Inflammatory macrophage (primary cell): ENCODE results near the gene ELN.
"Not testable (repeated sequence)": the region's sequence is repeated elsewhere in the genome, so short reads cannot be mapped to it uniquely, and the experiment has no call there.

Experiments used
- DNase-seq, 2 donors: peaks; one replicate each; pipeline ENCODE4 v3.0.0-alpha.2; 2020 to 2022

ELN gene

DNA sequence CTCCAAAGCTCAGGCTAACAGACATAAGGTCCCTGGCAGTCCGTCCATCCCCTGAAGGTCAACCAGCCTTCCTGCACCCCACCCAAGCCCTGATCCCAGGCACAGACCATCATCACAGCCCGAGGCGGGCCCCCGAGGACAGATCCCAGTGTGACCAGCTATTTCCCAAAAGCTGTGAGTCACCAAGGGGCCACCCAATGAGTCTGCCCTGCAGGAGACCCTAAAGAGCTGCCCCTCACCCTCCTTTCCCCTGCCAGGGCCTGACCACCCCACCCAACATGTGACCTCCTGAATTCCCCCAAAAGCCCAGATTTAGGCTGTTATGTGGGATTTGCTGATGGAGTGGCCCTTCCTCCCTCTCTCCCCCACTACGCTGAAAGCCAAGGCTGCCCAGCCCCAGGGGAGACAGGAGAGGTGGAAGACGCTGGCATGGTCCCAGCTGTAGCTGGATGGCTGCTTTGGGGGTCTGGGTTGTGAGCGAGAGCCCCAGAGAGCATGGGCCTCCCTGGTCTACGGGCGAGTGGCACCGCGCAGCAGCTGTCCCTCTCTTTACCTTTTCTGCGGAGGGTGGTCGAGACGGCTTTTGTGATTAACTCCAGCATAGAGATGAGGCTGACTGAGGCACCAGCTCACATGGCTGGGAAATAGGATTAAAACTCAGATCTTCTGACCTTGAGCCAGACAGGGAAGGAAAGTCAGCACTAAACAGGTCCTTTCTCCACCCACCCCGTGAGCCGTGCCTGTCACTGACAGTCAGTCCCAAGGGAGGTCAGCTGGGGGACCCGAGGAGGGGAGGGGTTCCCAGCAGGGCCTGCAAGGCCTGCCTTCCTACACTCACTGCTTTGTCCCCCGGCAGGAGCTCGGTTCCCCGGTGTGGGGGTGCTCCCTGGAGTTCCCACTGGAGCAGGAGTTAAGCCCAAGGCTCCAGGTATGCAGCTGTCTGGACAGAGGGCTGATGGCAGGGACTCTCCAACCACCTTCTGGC is 16.7 kb downstream of the ELN start:
- DNase-seq: no peak

- DNase-seq: not testable (repeated sequence)
Measured at GRCh38 chr7:74046581-74046980, 18.6 kb downstream of the ELN start.

DNA sequence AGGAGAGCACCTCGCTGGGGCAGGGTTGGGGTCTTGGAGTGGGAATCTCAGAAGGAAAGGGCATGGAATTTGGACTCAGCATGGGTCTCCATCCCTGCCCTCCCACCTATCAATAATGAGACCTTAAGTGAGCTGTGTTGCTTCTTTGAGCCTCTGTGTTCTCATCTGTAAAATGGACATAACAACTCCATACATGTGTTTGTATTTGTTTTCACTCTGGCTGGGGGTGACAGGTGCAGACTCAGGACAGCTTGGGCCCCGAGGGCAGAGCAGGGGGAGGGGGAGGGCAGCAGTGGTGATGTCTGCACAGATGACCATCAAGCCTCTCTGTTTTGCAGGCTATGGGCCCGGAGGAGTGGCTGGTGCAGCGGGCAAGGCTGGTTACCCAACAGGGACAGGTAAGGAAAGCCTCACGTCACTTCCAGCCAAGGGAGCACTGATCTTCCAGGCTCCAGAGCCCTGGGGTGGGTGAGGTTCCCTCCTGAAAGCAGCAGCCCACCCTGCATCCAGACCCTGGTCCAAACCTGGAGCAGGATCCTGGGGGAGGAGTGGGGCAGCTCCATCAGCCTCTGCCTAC is 19.9 kb downstream of the ELN start:
- DNase-seq: no peak

DNA sequence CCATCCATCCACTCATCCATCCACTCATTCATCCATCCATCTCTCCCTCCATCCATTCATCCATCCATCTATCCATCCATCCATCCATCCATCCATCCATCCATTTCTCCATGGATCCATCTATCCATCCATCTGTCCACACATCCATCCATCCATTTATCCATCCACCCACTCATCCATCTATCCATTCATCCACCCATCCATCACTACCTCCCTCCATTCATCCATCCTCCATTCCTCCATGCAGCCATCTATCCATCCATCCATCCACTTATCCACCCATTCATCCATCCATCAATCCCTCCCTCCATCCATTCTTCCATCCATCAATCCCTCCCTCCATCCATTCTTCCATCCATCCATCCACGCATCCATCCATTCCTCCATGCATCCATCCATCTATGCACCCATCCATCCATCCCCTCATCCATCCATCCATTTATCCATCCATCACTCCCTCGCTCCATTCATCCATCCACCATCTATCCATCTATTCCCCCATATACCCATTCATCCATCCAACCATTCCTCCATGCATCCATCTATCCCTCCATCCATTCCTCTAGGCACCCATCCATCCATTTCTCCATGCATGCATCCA is 21.1 kb downstream of the ELN start:
- no peak for DNase-seq

DNA sequence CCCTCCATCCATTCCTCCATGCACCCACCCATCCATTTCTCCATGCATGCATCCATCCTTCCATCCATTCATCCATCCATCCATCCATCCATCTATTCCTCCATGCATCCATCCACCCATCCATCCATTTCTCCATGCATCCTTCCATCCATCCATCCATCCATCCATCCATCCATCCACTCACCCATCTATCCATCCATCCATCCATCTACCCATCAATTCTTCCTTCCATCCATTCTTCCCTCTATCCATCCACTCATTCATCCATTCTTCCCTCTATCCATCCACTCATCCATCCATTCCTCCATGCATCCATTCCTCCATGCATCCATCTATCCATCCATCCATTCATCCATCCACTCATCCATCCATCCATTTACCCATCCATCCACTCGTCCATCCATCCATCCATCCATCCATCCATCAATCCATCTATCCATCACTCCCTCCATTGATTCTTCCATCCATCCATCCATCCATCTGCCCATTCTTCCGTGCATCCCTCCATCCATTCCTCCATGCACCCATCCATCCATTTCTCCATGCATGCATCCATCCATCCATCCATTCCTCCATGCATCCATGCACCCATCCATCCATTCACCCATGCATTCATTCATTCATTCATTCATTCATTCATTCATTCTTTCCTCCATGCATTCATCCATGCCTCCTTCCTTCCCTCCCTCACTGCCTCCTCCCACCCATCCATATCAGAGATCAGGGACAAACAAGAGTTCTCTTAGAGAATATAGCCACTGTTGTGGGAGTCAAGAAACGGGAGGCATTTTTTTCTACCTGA is 22.2 kb downstream of the ELN start:
- DNase-seq: no peak

DNA sequence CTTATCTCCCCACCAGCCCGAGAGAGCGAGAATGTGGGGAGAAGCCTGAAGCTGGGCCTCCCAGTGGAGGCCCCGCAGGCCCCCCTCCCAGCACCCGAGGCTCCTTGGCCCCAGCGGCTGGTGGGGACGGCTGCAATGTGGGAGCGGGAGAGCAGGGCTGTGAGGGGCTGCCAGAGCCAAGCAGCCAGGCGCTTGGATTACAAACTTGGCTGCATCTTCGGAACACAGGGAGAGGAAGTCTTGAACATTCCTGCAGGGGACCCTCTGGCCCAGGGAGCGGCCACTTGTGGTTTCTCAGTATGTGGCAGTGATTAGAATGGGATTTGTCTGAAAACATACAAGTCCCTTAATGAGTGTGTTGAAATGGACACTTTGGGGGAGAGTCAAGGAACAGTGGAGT is 23.2 kb downstream of the ELN start:
- no peak for DNase-seq

- peak; percentile 4 to 27 for DNase-seq
Measured at GRCh38 chr7:74051629-74052410, 23.8 kb downstream of the ELN start.

DNA sequence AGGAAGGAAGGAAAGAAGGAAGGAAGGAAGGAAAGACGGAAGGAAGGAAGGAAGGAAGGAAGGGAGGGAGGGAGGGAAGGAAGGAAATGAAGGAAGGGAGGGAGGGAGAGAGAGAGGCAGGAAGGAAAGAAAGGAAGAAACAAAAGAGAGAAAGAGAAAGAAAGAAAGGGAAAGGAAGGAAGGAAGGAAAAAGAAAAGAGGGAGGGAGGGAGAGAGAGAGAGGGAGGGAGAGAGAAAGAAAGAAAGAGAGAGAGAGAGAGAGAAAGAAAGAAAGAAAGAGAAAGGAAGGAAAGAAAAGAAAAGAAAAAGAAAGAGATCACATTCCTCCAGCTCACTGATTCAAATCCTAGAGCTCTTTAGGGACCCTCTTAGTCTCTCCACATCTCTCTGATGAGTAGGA is 24.7 kb downstream of the ELN start:
- no peak for DNase-seq

DNA sequence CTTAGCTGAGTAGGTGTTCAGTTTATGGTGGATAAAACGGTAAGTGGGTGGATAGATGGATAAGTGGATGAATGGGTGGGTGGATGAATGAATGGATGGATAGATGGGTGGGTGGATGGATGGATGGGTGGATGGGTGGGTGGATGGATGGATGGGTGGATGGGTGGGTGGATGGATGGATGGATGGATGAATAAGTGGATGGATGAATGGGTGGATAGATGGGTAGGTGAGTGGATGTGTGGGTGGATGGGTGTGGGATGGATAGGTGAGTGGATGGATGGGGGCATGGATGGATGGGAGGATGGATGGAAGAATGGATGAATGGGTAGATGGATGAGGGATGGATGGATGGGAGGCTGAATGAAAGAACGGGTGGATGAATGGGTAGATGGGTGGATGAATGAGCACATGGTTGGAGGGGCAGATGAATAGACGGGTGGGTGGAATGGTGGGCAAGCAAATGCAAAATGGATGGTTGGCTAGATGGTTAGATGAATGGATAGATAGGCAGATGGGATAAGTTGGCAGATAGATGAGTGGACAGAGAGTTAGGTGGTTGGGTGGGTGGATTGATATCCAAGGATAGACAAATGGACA is 25.7 kb downstream of the ELN start:
- DNase-seq: no peak

DNA sequence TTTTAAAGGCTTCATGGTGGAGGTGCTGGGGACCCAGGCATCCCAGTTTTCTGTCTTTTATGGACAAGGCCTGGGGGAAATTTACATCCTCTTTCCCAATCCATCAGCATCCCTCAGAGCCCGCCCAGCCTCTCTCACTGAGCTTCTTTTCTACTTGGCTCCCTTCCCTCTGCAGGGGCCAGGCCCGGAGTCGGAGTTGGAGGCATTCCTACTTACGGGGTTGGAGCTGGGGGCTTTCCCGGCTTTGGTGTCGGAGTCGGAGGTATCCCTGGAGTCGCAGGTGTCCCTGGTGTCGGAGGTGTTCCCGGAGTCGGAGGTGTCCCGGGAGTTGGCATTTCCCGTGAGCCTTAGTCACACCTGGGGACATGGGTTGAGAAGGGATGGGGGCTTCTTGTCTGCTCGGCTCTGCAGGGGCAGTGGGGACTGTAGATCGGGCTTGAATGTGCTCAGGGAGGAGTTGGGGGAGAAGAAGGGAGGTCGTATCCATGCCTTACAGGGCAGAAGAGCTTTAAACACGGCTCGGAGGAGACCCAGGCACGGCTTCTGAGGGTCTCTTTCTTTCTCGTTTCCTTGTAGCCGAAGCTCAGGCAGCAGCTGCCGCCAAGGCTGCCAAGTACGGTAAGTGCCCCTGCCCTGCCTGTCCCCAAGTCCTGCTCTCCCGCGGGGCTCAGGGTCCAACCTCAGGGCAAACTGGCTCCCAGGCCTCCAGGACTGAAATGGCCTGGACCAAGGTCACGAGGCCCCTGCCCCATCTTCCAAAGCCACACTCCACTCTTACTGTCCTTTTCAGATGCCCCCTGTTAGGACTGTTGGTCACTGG is 28.3 kb downstream of the ELN start:
- DNase-seq: no peak

DNA sequence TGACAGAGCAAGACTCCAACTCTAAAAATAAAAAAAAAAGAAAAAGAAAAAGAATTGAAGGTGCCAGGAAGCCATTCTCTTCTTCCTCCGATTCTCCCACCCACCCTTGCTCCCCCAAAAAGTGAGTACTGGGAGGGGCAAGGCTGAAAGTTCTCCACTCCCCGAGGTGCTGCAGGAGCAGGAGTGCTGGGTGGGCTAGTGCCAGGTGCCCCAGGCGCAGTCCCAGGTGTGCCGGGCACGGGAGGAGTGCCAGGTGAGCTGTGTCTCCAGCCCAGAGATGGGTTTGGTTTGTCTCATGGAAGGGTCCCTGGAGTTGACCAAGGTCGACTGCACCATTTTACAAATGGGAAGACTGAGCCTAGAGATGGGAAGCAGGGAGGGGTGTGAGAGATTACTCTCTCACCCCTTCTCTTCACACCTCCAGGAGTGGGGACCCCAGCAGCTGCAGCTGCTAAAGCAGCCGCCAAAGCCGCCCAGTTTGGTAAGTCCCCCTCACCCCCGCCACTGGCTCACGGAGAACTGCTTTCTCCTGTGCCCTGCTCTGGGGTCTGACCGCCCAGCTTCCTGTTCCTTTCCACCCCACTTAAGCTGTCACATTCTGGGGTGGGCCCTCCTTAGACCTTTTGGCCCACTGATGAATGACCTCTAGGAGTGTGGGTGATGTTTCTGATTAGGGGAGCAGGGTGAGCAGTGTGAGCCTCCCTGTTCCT is 29.4 kb downstream of the ELN start:
- DNase-seq: no peak

GRCh38 chr7:74057987-74058386 is 30.0 kb downstream of the ELN start:
- DNase-seq: no peak

- DNase-seq: no peak
Measured at GRCh38 chr7:74058486-74058885, 30.5 kb downstream of the ELN start.

DNA sequence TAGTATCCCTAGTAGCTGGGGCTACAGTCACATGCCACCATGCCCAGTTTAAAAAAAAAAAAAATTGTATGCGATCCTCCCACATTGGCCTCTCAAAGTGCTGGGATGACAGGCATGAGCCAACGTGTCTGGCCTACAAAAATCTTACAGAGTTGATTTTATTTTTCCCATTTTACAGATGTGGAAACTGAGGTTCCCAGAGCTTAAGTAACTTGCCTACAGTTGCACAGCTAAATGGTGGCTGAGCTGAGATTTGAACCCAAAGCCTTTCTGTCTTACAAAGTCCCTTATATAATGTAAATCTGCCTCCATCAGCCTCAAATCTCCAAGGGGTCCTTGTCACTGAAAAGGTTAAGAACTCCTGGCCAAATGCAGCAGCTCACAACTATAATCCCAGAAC is 31.1 kb downstream of the ELN start:
- DNase-seq: no peak

- no peak for DNase-seq
Measured at GRCh38 chr7:74059681-74060588, 32.0 kb downstream of the ELN start.

- DNase-seq: peak; percentile 83 to 86
Measured at GRCh38 chr7:74061840-74062539, 34.0 kb downstream of the ELN start.

- DNase-seq: no peak
Measured at GRCh38 chr7:74063223-74063641, 35.3 kb downstream of the ELN start.

DNA sequence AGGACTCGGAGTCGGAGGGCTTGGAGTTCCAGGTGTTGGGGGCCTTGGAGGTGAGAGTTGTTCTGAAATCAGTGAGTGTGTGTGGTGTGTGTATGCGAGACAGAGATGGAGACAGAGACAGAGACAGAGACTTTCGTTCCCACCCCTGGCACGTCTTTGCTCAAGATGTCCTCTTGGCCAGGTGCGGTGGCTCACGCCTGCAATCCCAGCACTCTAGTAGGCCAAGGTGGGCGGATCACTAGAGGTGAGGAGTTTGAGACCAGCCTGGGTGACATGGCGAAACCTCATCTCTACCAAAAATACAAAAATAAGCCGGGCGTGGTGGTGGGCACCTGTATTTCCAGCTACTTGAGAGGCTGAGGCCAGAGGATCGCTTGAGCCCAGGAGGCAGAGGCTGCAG is 35.7 kb downstream of the ELN start:
- DNase-seq: no peak
